ENCODE data around the gene TLR5.

TLR5 gene

DNA sequence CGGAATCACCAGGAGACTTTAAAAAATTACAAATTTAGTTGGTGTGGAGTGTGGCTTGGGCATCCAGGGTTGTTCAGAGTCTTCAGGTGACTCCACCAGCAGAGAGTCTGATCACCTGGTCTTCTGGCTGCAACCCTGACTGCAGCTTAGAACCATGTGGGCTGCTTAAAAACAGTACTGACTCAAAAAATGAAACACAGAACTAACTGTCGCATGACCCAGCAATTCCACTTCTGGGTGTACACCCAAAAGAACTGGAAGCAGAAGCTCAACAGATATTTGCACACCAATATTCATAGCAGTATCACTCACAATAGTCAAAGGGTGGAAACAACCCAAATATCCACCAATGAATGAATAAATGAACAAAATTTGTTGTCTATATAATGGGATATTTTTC is 17.3 kb downstream of the TLR5 start:
- TF ChIP-seq CTCF (IDR thresholded peaks at IDR 0.05; ENCODE audit: low read depth, low read length), result no peak
- no peak for TF ChIP-seq EZH2phosphoT487 (IDR thresholded peaks at IDR 0.05; ENCODE audit: low read depth)
- H3K4me2 ChIP-seq (ENCODE audit: low read length), result peak overlapping the region; percentile 19; the same call in 1 of the 2 replicates

GRCh38 chr1:223123011-223123610 is 19.9 kb downstream of the TLR5 start:
- Histone ChIP-seq H3K4me3 (ENCODE audit: low read length) (peak overlapping the region; percentile 53), H2AFZ (ENCODE audit: low read depth, low read length) (peak overlapping the region; percentile 82; the same call in 1 of the 2 replicates)

More for the DNA sequence above, 17.3 kb downstream of the TLR5 start:
- H2AFZ ChIP-seq (ENCODE audit: low read depth, low read length), result no peak overlapping the region
- no peaks in the 10 kb centered on the region for H3K79me2 ChIP-seq (ENCODE audit: low read length)
- H3K9ac ChIP-seq (ENCODE audit: low read length), result no peak overlapping the region
- H3K36me3 ChIP-seq (replicated peaks; ENCODE audit: low read depth, low read length), result no peaks in the 10 kb centered on the region
- H3K4me3 ChIP-seq (ENCODE audit: low read length), result no peak overlapping the region
- peak overlapping the region; percentile 6; the same call in 1 of the 2 replicates for H3K27ac ChIP-seq (ENCODE audit: low read length)
- peaks cover 25% of the 10 kb centered on the region for H3K27me3 ChIP-seq (ENCODE audit: low read depth, low read length)
- peaks cover 37% of the 10 kb centered on the region for H3K4me1 ChIP-seq (ENCODE audit: low read length)
- no peaks in the 10 kb centered on the region for H3K9me3 ChIP-seq (ENCODE audit: insufficient read depth, low read length)
- no peaks in the 10 kb centered on the region for H4K20me1 ChIP-seq (ENCODE audit: insufficient read depth, low read length)

DNA sequence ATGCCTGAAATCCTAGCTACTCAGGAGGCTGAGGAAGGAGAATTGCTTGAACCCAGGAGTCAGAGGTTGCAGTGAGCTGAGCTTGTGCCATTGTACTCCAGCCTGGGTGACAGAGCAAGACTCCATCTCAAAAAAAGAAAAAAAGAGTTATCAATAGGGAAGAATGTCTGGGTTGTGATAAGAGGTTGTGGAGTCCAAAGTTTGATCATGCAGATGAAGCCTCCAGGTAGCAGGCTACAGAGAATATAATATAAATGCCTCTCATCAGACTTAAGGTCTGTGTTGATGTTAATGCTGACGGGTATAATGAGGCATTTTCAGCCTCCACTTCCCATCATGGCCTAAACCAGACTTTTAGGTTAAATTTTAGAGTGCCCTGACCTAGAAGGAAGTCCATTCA is 24.6 kb downstream of the TLR5 start:
- no peak overlapping the region for H3K27ac ChIP-seq (ENCODE audit: low read length)
- H3K4me3 ChIP-seq (ENCODE audit: low read length), result no peak overlapping the region
- no peak overlapping the region for H2AFZ ChIP-seq (ENCODE audit: low read depth, low read length)
- no peaks in the 10 kb centered on the region for H3K79me2 ChIP-seq (ENCODE audit: low read length)
- H3K27me3 ChIP-seq (ENCODE audit: low read depth, low read length), result peaks cover 17% of the 10 kb centered on the region
- no peaks in the 10 kb centered on the region for H4K20me1 ChIP-seq (ENCODE audit: insufficient read depth, low read length)
- H3K36me3 ChIP-seq (replicated peaks; ENCODE audit: low read depth, low read length), result no peaks in the 10 kb centered on the region
- H3K9me3 ChIP-seq (ENCODE audit: insufficient read depth, low read length), result no peaks in the 10 kb centered on the region
- no peak overlapping the region for H3K4me2 ChIP-seq (ENCODE audit: low read length)
- H3K4me1 ChIP-seq (ENCODE audit: low read length), result peaks cover 2% of the 10 kb centered on the region
- H3K9ac ChIP-seq (ENCODE audit: low read length), result no peak overlapping the region
- TF ChIP-seq CTCF (IDR thresholded peaks at IDR 0.05; ENCODE audit: low read depth, low read length) (no peak), EZH2phosphoT487 (IDR thresholded peaks at IDR 0.05; ENCODE audit: low read depth) (no peak)

More at GRCh38 chr1:223123011-223123610, 19.9 kb downstream of the TLR5 start:
- Histone ChIP-seq H4K20me1 (ENCODE audit: insufficient read depth, low read length) (no peaks in the 10 kb centered on the region), H3K9ac (ENCODE audit: low read length) (no peak overlapping the region), H3K9me3 (ENCODE audit: insufficient read depth, low read length) (no peaks in the 10 kb centered on the region), H3K27ac (ENCODE audit: low read length) (no peak overlapping the region), H3K4me2 (ENCODE audit: low read length) (peak overlapping the region; percentile 66), H3K79me2 (ENCODE audit: low read length) (no peaks in the 10 kb centered on the region), H3K4me1 (ENCODE audit: low read length) (peaks cover 32% of the 10 kb centered on the region), H3K27me3 (ENCODE audit: low read depth, low read length) (peaks cover 11% of the 10 kb centered on the region), H3K36me3 (replicated peaks; ENCODE audit: low read depth, low read length) (no peaks in the 10 kb centered on the region)
- TF ChIP-seq CTCF (IDR thresholded peaks at IDR 0.05; ENCODE audit: low read depth, low read length) (no peak), EZH2phosphoT487 (IDR thresholded peaks at IDR 0.05; ENCODE audit: low read depth) (no peak)

GRCh38 chr1:223116950-223117349 is 26.1 kb downstream of the TLR5 start:
- H3K27ac ChIP-seq (ENCODE audit: low read length), result no peak overlapping the region

More at GRCh38 chr1:223116950-223117349, 26.1 kb downstream of the TLR5 start:
- peaks cover 17% of the 10 kb centered on the region for H3K27me3 ChIP-seq (ENCODE audit: low read depth, low read length)
- H3K9me3 ChIP-seq (ENCODE audit: insufficient read depth, low read length), result no peaks in the 10 kb centered on the region
- H3K4me1 ChIP-seq (ENCODE audit: low read length), result no peaks in the 10 kb centered on the region
- no peaks in the 10 kb centered on the region for H4K20me1 ChIP-seq (ENCODE audit: insufficient read depth, low read length)
- TF ChIP-seq CTCF (IDR thresholded peaks at IDR 0.05; ENCODE audit: low read depth, low read length) (no peak), EZH2phosphoT487 (IDR thresholded peaks at IDR 0.05; ENCODE audit: low read depth) (no peak)
- no peak overlapping the region for H2AFZ ChIP-seq (ENCODE audit: low read depth, low read length)
- H3K36me3 ChIP-seq (replicated peaks; ENCODE audit: low read depth, low read length), result no peaks in the 10 kb centered on the region
- H3K4me3 ChIP-seq (ENCODE audit: low read length), result no peak overlapping the region
- no peaks in the 10 kb centered on the region for H3K79me2 ChIP-seq (ENCODE audit: low read length)
- no peak overlapping the region for H3K4me2 ChIP-seq (ENCODE audit: low read length)
- H3K9ac ChIP-seq (ENCODE audit: low read length), result no peak overlapping the region
